Measurements from ENCODE around the gene PSAP. TPM values are rescaled to one million over a fixed set of nuclear protein-coding genes. Genes with fewer than 3 reads are reported as not detected.

PSAP gene
- total RNA-seq, 1 donor from 2014 or later = 1,672 TPM

- H3K36me3 ChIP-seq = no peaks in the 10 kb centered on the region
- H3K9me3 ChIP-seq (replicated peaks) = no peaks in the 10 kb centered on the region
- no peak for TF ChIP-seq CTCF (IDR thresholded peaks at IDR 0.05; ENCODE audit: borderline replicate concordance)
- H3K4me3 ChIP-seq = no peak overlapping the region
- H3K27ac ChIP-seq (replicated peaks) = peak overlapping the region; percentile 56
- peaks cover 100% of the 10 kb centered on the region for H3K4me1 ChIP-seq
- no peak for DNase-seq
- intact Hi-C loops (cut with micrococcal nuclease) = no loop called here
- H3K27me3 ChIP-seq (ENCODE audit: low read depth) = no peaks in the 10 kb centered on the region
Observed at GRCh38 chr10:71844084-71844483, 7.0 kb downstream of the PSAP start.

- intact Hi-C loops (cut with micrococcal nuclease) = no loop called here
- Histone ChIP-seq H3K4me3 (peak overlapping the region; percentile 10), H3K36me3 (no peaks in the 10 kb centered on the region), H3K27ac (replicated peaks) (peak overlapping the region; percentile 56), H3K27me3 (ENCODE audit: low read depth) (no peaks in the 10 kb centered on the region), H3K9me3 (replicated peaks) (no peaks in the 10 kb centered on the region), H3K4me1 (peaks cover 100% of the 10 kb centered on the region)
- DNase-seq = no peak
- TF ChIP-seq CTCF (IDR thresholded peaks at IDR 0.05; ENCODE audit: borderline replicate concordance) = no peak
Observed at GRCh38 chr10:71842856-71843686, 8.0 kb downstream of the PSAP start.

- no peak for DNase-seq
- intact Hi-C loops (cut with micrococcal nuclease) = no loop called here
- no peaks in the 10 kb centered on the region for H3K9me3 ChIP-seq (replicated peaks)
- no peak overlapping the region for H3K27ac ChIP-seq (replicated peaks)
- no peak overlapping the region for H3K4me3 ChIP-seq
- no peaks in the 10 kb centered on the region for H3K36me3 ChIP-seq
- peaks cover 100% of the 10 kb centered on the region for H3K4me1 ChIP-seq
- H3K27me3 ChIP-seq (ENCODE audit: low read depth) = no peaks in the 10 kb centered on the region
- TF ChIP-seq CTCF (IDR thresholded peaks at IDR 0.05; ENCODE audit: borderline replicate concordance) = no peak
Observed at GRCh38 chr10:71842422-71842821, 8.6 kb downstream of the PSAP start.

- no peak for TF ChIP-seq CTCF (IDR thresholded peaks at IDR 0.05; ENCODE audit: borderline replicate concordance)
- peaks cover 100% of the 10 kb centered on the region for H3K4me1 ChIP-seq
- H3K27ac ChIP-seq (replicated peaks) = peak overlapping the region; percentile 84
Observed at GRCh38 chr10:71840958-71841335, 10.1 kb downstream of the PSAP start.

GRCh38 chr10:71840177-71840957, 10.7 kb downstream of the PSAP start:
- peak; percentile 68 for DNase-seq
- H3K4me1 ChIP-seq = peaks cover 100% of the 10 kb centered on the region

More at GRCh38 chr10:71840958-71841335, 10.1 kb downstream of the PSAP start:
- H3K27me3 ChIP-seq (ENCODE audit: low read depth) = no peaks in the 10 kb centered on the region
- H3K9me3 ChIP-seq (replicated peaks) = no peaks in the 10 kb centered on the region
- H3K4me3 ChIP-seq = no peak overlapping the region
- no peaks in the 10 kb centered on the region for H3K36me3 ChIP-seq
- DNase-seq = no peak
- intact Hi-C loops (cut with micrococcal nuclease) = no loop called here

More at GRCh38 chr10:71840177-71840957, 10.7 kb downstream of the PSAP start:
- H3K4me3 ChIP-seq = no peak overlapping the region
- H3K36me3 ChIP-seq = no peaks in the 10 kb centered on the region
- no peaks in the 10 kb centered on the region for H3K9me3 ChIP-seq (replicated peaks)
- H3K27ac ChIP-seq (replicated peaks) = peak overlapping the region; percentile 84
- H3K27me3 ChIP-seq (ENCODE audit: low read depth) = no peaks in the 10 kb centered on the region
- TF ChIP-seq CTCF (IDR thresholded peaks at IDR 0.05; ENCODE audit: borderline replicate concordance) = no peak
- intact Hi-C loops (cut with micrococcal nuclease) = no loop called here

Measured in left ventricle myocardium inferior (tissue), 1 donor.